GM23248 (cell line): ENCODE results near the gene SPTBN5.

Experiments
- EZH2 ChIP-seq: fragments of 200-600 bp; sonication (generic); IDR thresholded peaks from 2 replicates; pipeline ENCODE4 v1.6.1; 2018; ENCODE audit warnings: antibody characterized with exemption, mild to moderate bottlenecking; ENCODE audit not compliant: insufficient read depth, poor library complexity, severe bottlenecking
- EZH2phosphoT487 ChIP-seq: fragments of 200-600 bp; sonication (generic); IDR thresholded peaks from 2 replicates; pipeline ENCODE4 v1.6.1; 2018; ENCODE audit warnings: antibody characterized with exemption, moderate library complexity, mild to moderate bottlenecking, low read depth; ENCODE audit not compliant: insufficient read depth

GRCh38 chr15:41879321-41879845 lies 14.5 kb downstream of the SPTBN5 start:
- TF ChIP-seq EZH2phosphoT487 (no peak), EZH2 (no peak)
